Rectal smooth muscle tissue (tissue), 1 donor: ENCODE data around the gene EMILIN2.

Experiments
- H3K27ac ChIP-seq: one replicate; pipeline ENCODE4 v1.7.0; 2013; ENCODE audit warnings: low read depth, low read length, inconsistent platforms
- H3K27me3 ChIP-seq: one replicate; pipeline ENCODE4 v1.7.0; 2013; ENCODE audit warnings: low read length; ENCODE audit not compliant: control insufficient read depth, insufficient read depth
- H3K36me3 ChIP-seq: one replicate; pipeline ENCODE4 v1.7.0; 2013; ENCODE audit warnings: low read length; ENCODE audit not compliant: control insufficient read depth, insufficient read depth
- H3K4me1 ChIP-seq: one replicate; pipeline ENCODE4 v1.7.0; 2013; ENCODE audit warnings: low read length; ENCODE audit not compliant: control insufficient read depth, insufficient read depth
- H3K4me3 ChIP-seq: one replicate; pipeline ENCODE4 v1.7.0; 2013; ENCODE audit warnings: low read length
- H3K9ac ChIP-seq: one replicate; pipeline ENCODE4 v1.7.0; 2013; ENCODE audit warnings: low read length

The EMILIN2 gene

DNA sequence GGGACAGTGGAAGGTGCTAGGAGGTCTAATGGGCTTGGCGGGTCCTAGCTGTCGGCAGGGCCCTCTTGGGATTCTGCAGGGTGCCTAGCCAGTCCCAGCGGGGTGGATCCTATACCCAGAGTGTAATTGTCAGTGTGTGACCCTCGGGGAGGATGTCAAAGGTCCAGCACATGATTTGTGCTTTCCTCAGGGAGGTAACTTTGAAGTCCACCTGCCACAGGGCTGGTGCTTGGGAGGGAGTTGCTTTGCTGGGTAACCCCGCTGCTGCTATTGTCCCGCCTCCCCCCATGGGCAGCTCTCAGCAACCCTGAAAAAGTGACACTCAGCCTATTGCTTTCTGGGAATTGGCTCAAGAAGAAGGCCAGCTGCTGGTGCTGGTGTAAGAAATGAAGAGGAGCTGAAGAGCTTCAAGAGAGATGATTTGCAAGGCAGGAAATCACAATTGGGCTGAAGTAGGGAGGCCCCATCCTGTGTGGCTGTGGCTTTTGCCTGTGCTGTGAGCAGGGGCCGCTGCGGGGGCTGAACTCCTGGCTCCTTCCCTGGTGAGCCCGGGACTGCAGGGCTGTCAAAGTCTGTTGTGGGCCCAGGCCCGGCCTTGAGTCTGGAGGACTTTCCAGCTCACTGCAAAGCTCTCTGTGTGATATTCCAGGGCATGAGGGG is 36.4 kb downstream of the EMILIN2 start:
- H3K9ac ChIP-seq, result no peak overlapping the region
- H3K27ac ChIP-seq, result no peak overlapping the region
- no peak overlapping the region for H3K4me3 ChIP-seq
- no peaks in the 10 kb centered on the region for H3K27me3 ChIP-seq
- no peaks in the 10 kb centered on the region for H3K4me1 ChIP-seq
- no peaks in the 10 kb centered on the region for H3K36me3 ChIP-seq

DNA sequence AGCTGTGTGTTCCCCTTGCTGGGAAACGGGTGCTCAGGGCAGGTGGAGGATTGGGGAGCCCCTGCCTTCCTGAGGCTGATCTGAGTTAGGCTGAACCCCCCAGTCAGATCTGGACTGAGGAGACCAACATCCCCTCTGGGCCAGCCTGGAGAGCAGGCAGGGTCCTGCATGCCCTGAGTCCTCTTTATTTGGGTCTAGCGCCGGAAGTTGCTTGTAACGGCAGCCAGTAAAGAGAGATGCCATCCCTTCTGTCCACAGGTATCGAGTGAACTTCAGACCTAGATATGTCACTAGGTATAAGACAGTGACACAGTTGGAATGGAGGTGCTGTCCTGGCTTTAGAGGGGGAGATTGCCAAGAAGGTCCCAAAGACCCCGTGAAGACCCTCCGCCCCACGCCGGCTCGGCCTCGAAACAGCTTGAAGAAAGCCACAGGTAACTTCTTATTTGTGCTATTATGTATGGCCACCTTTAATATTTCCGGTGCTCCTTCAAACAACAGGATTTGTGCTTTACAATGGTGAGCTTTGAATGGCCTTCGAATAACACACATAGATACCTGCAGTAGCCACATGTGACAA is 38.0 kb downstream of the EMILIN2 start:
- Histone ChIP-seq H3K36me3 (no peaks in the 10 kb centered on the region), H3K9ac (no peak overlapping the region), H3K4me3 (no peak overlapping the region), H3K4me1 (no peaks in the 10 kb centered on the region), H3K27ac (no peak overlapping the region), H3K27me3 (no peaks in the 10 kb centered on the region)

DNA sequence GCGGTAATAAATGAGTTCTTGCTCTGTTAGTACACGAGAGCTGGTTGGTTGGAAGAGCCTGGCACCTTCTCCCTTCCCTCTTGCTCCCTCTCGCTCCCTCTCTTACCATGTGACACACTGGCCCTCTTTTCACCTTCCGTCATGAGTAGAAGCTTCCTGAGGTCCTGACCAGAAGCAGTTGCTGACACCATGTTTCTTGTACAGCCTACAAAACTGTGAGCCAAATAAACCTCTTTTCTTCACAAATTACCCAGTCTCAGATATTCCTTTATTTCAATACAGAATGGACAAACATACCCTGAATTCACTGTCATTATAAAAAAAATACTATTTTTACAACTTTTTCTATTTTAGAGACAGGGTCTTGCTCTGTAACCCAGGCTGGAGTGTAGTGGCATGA is 40.7 kb downstream of the EMILIN2 start:
- Histone ChIP-seq H3K4me3 (no peak overlapping the region), H3K27me3 (no peaks in the 10 kb centered on the region), H3K4me1 (no peaks in the 10 kb centered on the region), H3K9ac (no peak overlapping the region), H3K36me3 (no peaks in the 10 kb centered on the region), H3K27ac (no peak overlapping the region)

GRCh38 chr18:2889761-2890192 is 43.0 kb downstream of the EMILIN2 start:
- Histone ChIP-seq H3K9ac (no peak overlapping the region), H3K36me3 (no peaks in the 10 kb centered on the region), H3K27me3 (no peaks in the 10 kb centered on the region), H3K27ac (no peak overlapping the region), H3K4me3 (no peak overlapping the region), H3K4me1 (no peaks in the 10 kb centered on the region)

DNA sequence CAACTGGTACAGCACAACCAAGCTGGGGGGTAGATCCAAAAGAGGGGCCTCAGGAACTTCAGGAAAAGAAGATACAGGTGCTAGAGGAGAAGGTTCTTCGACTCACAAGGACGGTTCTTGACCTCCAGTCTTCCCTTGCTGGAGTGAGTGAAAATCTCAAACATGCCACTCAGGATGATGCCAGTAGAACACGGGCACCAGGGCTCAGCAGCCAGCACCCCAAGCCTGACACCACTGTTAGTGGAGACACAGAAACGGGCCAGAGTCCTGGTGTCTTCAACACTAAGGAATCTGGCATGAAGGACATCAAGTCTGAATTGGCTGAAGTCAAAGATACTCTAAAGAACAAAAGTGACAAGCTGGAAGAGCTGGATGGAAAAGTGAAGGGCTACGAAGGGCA is 43.8 kb downstream of the EMILIN2 start:
- Histone ChIP-seq H3K36me3 (no peaks in the 10 kb centered on the region), H3K4me3 (no peak overlapping the region), H3K27ac (no peak overlapping the region)

GRCh38 chr18:2891526-2892431 is 45.0 kb downstream of the EMILIN2 start:
- Histone ChIP-seq H3K4me3 (no peak overlapping the region), H3K27ac (no peak overlapping the region), H3K27me3 (no peaks in the 10 kb centered on the region), H3K9ac (no peak overlapping the region), H3K4me1 (no peaks in the 10 kb centered on the region), H3K36me3 (no peaks in the 10 kb centered on the region)

More for the DNA sequence above, 43.8 kb downstream of the EMILIN2 start:
- no peak overlapping the region for H3K9ac ChIP-seq
- H3K4me1 ChIP-seq, result no peaks in the 10 kb centered on the region
- H3K27me3 ChIP-seq, result no peaks in the 10 kb centered on the region

DNA sequence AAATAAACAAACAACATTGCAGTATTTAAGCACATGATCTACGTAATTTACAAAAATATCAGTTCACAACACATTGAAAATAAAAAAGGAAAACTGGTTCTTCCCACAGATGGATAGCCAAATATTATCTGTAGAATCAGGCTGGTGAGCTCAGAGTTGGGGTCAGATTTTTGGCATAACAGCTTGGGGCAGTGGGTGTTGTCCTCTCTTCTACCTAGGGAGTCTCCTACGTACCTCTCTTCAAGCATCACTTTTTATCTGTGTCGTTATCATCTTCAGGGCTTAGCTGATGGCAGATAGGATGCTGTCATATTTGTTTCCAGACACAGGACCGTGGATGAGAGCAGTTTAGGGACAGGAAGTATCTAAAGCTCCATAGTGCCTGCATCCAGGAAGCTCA is 46.2 kb downstream of the EMILIN2 start:
- Histone ChIP-seq H3K9ac (no peak overlapping the region), H3K4me1 (no peaks in the 10 kb centered on the region), H3K36me3 (no peaks in the 10 kb centered on the region), H3K27me3 (no peaks in the 10 kb centered on the region), H3K27ac (no peak overlapping the region), H3K4me3 (no peak overlapping the region)

GRCh38 chr18:2893676-2894075 is 46.9 kb downstream of the EMILIN2 start:
- H3K27me3 ChIP-seq, result no peaks in the 10 kb centered on the region
- no peak overlapping the region for H3K9ac ChIP-seq
- H3K27ac ChIP-seq, result no peak overlapping the region
- no peaks in the 10 kb centered on the region for H3K36me3 ChIP-seq
- H3K4me1 ChIP-seq, result no peaks in the 10 kb centered on the region
- no peak overlapping the region for H3K4me3 ChIP-seq

DNA sequence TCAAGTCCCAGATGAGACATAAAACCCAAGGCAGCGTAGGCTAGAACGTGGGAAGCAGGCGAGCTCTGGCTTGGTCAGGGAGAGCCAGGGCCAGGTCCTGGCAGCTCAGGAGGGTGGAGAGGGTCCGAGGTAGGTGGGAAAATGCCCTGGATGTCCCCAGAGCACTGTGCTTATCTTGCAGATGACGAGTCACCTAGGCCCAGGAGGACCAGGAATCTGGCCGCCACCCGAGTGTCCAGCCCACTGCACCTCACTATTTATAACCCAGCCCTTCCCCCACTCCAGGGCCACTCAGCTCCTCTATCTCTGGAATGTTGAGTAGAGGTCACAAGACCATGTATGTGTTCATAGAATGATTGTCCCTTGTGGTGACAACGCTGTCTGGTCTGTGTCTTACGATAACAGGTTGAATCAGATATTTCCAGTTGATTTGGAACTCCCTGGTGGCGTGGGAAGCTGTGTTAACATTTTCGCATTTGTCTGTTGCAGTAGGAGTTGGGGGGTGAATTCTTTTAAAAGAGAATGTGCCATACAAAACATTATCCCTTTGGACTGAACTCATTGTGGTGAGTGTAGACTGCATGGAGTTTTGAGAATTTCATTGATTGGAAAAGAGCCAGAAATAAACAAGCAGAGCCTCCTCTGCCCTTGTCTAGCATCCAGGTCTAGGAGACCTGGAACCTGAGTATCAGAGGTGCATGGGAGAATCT is 47.5 kb downstream of the EMILIN2 start:
- Histone ChIP-seq H3K36me3 (no peaks in the 10 kb centered on the region), H3K27ac (no peak overlapping the region), H3K4me3 (no peak overlapping the region), H3K4me1 (no peaks in the 10 kb centered on the region), H3K27me3 (no peaks in the 10 kb centered on the region), H3K9ac (no peak overlapping the region)

GRCh38 chr18:2894841-2895370 is 48.1 kb downstream of the EMILIN2 start:
- H3K4me3 ChIP-seq, result no peak overlapping the region
- H3K9ac ChIP-seq, result no peak overlapping the region
- H3K4me1 ChIP-seq, result no peaks in the 10 kb centered on the region
- no peaks in the 10 kb centered on the region for H3K36me3 ChIP-seq
- H3K27ac ChIP-seq, result no peak overlapping the region
- no peaks in the 10 kb centered on the region for H3K27me3 ChIP-seq

GRCh38 chr18:2895391-2895790 is 48.6 kb downstream of the EMILIN2 start:
- no peak overlapping the region for H3K27ac ChIP-seq
- no peak overlapping the region for H3K4me3 ChIP-seq
- no peak overlapping the region for H3K9ac ChIP-seq
- H3K27me3 ChIP-seq, result no peaks in the 10 kb centered on the region
- H3K4me1 ChIP-seq, result no peaks in the 10 kb centered on the region
- no peaks in the 10 kb centered on the region for H3K36me3 ChIP-seq

GRCh38 chr18:2896990-2897389 is 50.2 kb downstream of the EMILIN2 start:
- H3K4me1 ChIP-seq, result no peaks in the 10 kb centered on the region
- H3K27ac ChIP-seq, result no peak overlapping the region
- H3K9ac ChIP-seq, result no peak overlapping the region

More at GRCh38 chr18:2896990-2897389, 50.2 kb downstream of the EMILIN2 start:
- H3K4me3 ChIP-seq, result no peak overlapping the region
- H3K36me3 ChIP-seq, result no peaks in the 10 kb centered on the region
- no peaks in the 10 kb centered on the region for H3K27me3 ChIP-seq
